Duodenal mucosa (tissue), 2 donors: ENCODE data around the gene PSD.
A peak's percentile ranks its signal among the peaks of the same experiment; 100 is the strongest.

Experiments used
- H3K27ac ChIP-seq: one replicate; pipeline ENCODE4 v1.7.0; 2013; ENCODE audit warnings: low read depth, low read length
- H3K27me3 ChIP-seq, 2 donors: one replicate each; pipeline ENCODE4 v1.7.0; 2013; ENCODE audit warnings: low read length in 2 of 2, control low read depth in 1 of 2; ENCODE audit not compliant: insufficient read depth in 2 of 2, control insufficient read depth in 1 of 2
- H3K36me3 ChIP-seq, 2 donors: one replicate each; pipeline ENCODE4 v1.7.0; 2013; ENCODE audit warnings: low read length in 2 of 2, control low read depth in 1 of 2; ENCODE audit not compliant: insufficient read depth in 2 of 2, control insufficient read depth in 1 of 2
- H3K4me1 ChIP-seq, 2 donors: one replicate each; pipeline ENCODE4 v1.7.0; 2013; ENCODE audit warnings: low read length in 2 of 2, control low read depth in 1 of 2; ENCODE audit not compliant: insufficient read depth in 2 of 2, control insufficient read depth in 1 of 2
- H3K4me3 ChIP-seq, 2 donors: one replicate each; pipeline ENCODE4 v1.7.0; 2013; ENCODE audit warnings: low read length in 2 of 2, low read depth in 1 of 2
- H3K9ac ChIP-seq, 2 donors: one replicate each; pipeline ENCODE4 v1.7.0; 2013; ENCODE audit warnings: low read length in 2 of 2, low read depth in 1 of 2
- H3K9me3 ChIP-seq, 2 donors: one replicate each; pipeline ENCODE4 v1.7.0; 2013; ENCODE audit warnings: low read length in 2 of 2, control low read depth in 1 of 2; ENCODE audit not compliant: control insufficient read depth in 1 of 2

PSD gene

GRCh38 chr10:102413053-102413705 is 5.4 kb downstream of the PSD start:
- H3K4me3 ChIP-seq = no peak overlapping the region
- peaks cover 44 to 57% of the 10 kb centered on the region in 2 donors for H3K27me3 ChIP-seq
- no peaks in the 10 kb centered on the region for H3K9me3 ChIP-seq
- H3K36me3 ChIP-seq = no peaks in the 10 kb centered on the region
- H3K27ac ChIP-seq = no peak overlapping the region
- H3K4me1 ChIP-seq = peaks cover 8 to 14% of the 10 kb centered on the region in 2 donors
- no peak overlapping the region for H3K9ac ChIP-seq

- H3K9ac ChIP-seq = no peak overlapping the region
- no peaks in the 10 kb centered on the region for H3K9me3 ChIP-seq
- no peak overlapping the region for H3K4me3 ChIP-seq
- H3K4me1 ChIP-seq = peaks cover 8 to 14% of the 10 kb centered on the region in 2 donors
- H3K27ac ChIP-seq = no peak overlapping the region
- H3K36me3 ChIP-seq = no peaks in the 10 kb centered on the region
- H3K27me3 ChIP-seq = peaks cover 49 to 60% of the 10 kb centered on the region in 2 donors
Measured at GRCh38 chr10:102412293-102412692, 6.3 kb downstream of the PSD start.

- Histone ChIP-seq H3K4me3 (no peak overlapping the region), H3K36me3 (no peaks in the 10 kb centered on the region), H3K27me3 (peaks cover 50 to 57% of the 10 kb centered on the region in 2 donors), H3K27ac (no peak overlapping the region), H3K9me3 (no peaks in the 10 kb centered on the region), H3K9ac (no peak overlapping the region), H3K4me1 (peaks cover 8 to 14% of the 10 kb centered on the region in 2 donors)
Measured at GRCh38 chr10:102411341-102412255, 7.0 kb downstream of the PSD start.

- peaks cover 8 to 14% of the 10 kb centered on the region in 2 donors for H3K4me1 ChIP-seq
- H3K27me3 ChIP-seq = peaks cover 50 to 57% of the 10 kb centered on the region in 2 donors
- H3K4me3 ChIP-seq = peak overlapping the region; percentile 29 to 36
- no peaks in the 10 kb centered on the region for H3K36me3 ChIP-seq
- H3K27ac ChIP-seq = no peak overlapping the region
- no peak overlapping the region for H3K9ac ChIP-seq
- no peaks in the 10 kb centered on the region for H3K9me3 ChIP-seq
Measured at GRCh38 chr10:102410429-102411073, 8.0 kb downstream of the PSD start.

DNA sequence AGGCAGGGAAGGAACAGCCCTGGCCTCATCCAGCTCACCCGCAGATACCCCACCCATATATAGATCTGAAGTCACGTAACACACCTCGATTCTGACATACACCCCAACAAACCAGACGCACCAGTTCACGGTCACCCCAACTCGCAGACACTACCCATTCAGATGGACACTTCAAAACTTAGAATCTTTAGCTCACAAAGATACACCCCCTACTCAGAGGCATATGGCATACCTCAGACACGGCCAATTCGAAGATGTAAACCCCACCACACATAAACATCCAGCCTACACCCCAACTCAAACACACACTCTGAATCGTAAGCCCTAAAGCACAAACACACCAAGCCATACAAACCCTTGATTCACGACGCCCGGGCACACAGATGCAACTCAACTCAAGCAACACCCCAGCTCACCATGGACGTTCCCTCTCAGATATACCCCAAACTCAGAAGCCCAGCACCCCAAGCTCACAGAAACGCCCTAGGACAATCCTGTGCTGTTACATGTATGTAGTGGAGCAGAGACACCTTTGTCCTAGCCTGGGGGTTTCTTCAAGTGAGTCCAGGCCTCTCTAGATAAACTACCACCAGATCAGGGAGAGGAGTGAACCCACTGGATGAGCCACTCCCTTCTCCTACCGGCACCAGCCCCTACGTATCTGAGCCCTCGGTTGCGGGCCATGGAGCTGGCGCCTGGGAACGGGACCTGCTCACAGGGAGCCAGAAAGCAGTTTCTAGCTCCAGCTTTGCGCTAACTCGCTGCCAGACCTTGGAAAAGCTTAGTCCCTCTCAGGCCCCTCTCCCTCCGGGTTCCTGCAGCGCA is 8.8 kb downstream of the PSD start:
- H3K27me3 ChIP-seq = peaks cover 50 to 57% of the 10 kb centered on the region in 2 donors
- no peaks in the 10 kb centered on the region for H3K9me3 ChIP-seq
- H3K27ac ChIP-seq = no peak overlapping the region
- peaks cover 8 to 14% of the 10 kb centered on the region in 2 donors for H3K4me1 ChIP-seq
- no peaks in the 10 kb centered on the region for H3K36me3 ChIP-seq
- H3K9ac ChIP-seq = no peak overlapping the region
- H3K4me3 ChIP-seq = peak overlapping the region; percentile 29 to 36

- peaks cover 50 to 57% of the 10 kb centered on the region in 2 donors for H3K27me3 ChIP-seq
- H3K9ac ChIP-seq = no peak overlapping the region
- H3K36me3 ChIP-seq = no peaks in the 10 kb centered on the region
- no peak overlapping the region for H3K27ac ChIP-seq
- peaks cover 8 to 14% of the 10 kb centered on the region in 2 donors for H3K4me1 ChIP-seq
- no peaks in the 10 kb centered on the region for H3K9me3 ChIP-seq
- H3K4me3 ChIP-seq = peak overlapping the region in 1 of 2 donors; percentile 58
Measured at GRCh38 chr10:102408728-102409603, 9.6 kb downstream of the PSD start.

- H3K9ac ChIP-seq = no peak overlapping the region
- peaks cover 8 to 14% of the 10 kb centered on the region in 2 donors for H3K4me1 ChIP-seq
- no peaks in the 10 kb centered on the region for H3K36me3 ChIP-seq
- H3K27me3 ChIP-seq = peaks cover 50 to 55% of the 10 kb centered on the region in 2 donors
- no peaks in the 10 kb centered on the region for H3K9me3 ChIP-seq
- no peak overlapping the region for H3K4me3 ChIP-seq
- H3K27ac ChIP-seq = no peak overlapping the region
Measured at GRCh38 chr10:102408131-102408727, 10.4 kb downstream of the PSD start.

- no peak overlapping the region for H3K4me3 ChIP-seq
- peaks cover 8 to 14% of the 10 kb centered on the region in 2 donors for H3K4me1 ChIP-seq
- H3K36me3 ChIP-seq = no peaks in the 10 kb centered on the region
- peaks cover 46 to 49% of the 10 kb centered on the region in 2 donors for H3K27me3 ChIP-seq
- no peak overlapping the region for H3K27ac ChIP-seq
- no peak overlapping the region for H3K9ac ChIP-seq
- no peaks in the 10 kb centered on the region for H3K9me3 ChIP-seq
Measured at GRCh38 chr10:102407425-102408130, 11.0 kb downstream of the PSD start.
